ENCODE results near the gene P4HTM.

GRCh38 chr3:49021213-49021812, 31.3 kb downstream of the P4HTM start:
- TF ChIP-seq CTCF (IDR thresholded peaks at IDR 0.05; ENCODE audit: insufficient read depth, low read depth, low read length) (no peak), EZH2 (IDR thresholded peaks at IDR 0.05; ENCODE audit: insufficient read depth, low read length) (no peak)
